Measurements from ENCODE around the gene NAGLU.

GRCh38 chr17:42577140-42577531 is 41.1 kb downstream of the NAGLU start:
- no peak for TF ChIP-seq CTCF (IDR thresholded peaks at IDR 0.05)
- TF ChIP-seq POLR2A (IDR thresholded peaks at IDR 0.05; ENCODE audit: low read depth), result no peak
